UCSD-AML1 (cell line): ENCODE measurements around the gene NFXL1.
A peak's percentile ranks its signal among the peaks of the same experiment; 100 is the strongest.
"Not testable (repeated sequence)": the region's sequence is repeated elsewhere in the genome, so short reads cannot be mapped to it uniquely, and the experiment has no call there.

Experiments
- DNase-seq: peaks from one replicate; lab custom pipeline; 2025; ENCODE audit not compliant: unreplicated experiment; lab: John Stamatoyannopoulos, UW

Gene NFXL1

GRCh38 chr4:47914220-47914925 is at the start of gene NFXL1:
Gene NFXL1 (minus strand): TSS chr4:47914583. CDS start chr4:47914203, 380 bp downstream.
- DNase-seq, result peak; percentile 97

- no peak for DNase-seq
Measured at GRCh38 chr4:47954677-47955076, 40.3 kb upstream of the NFXL1 start.

- DNase-seq, result no peak
Measured at GRCh38 chr4:47954245-47954644, 39.9 kb upstream of the NFXL1 start.

- no peak for DNase-seq
Measured at GRCh38 chr4:47945930-47946726, 31.7 kb upstream of the NFXL1 start.

GRCh38 chr4:47942081-47942819 is 27.9 kb upstream of the NFXL1 start:
- no peak for DNase-seq

GRCh38 chr4:47939456-47939855 is 25.1 kb upstream of the NFXL1 start:
- DNase-seq, result no peak

GRCh38 chr4:47936336-47936735 is 22.0 kb upstream of the NFXL1 start:
- no peak for DNase-seq

GRCh38 chr4:47933840-47934239 is 19.5 kb upstream of the NFXL1 start:
- no peak for DNase-seq

GRCh38 chr4:47930971-47931804 is 16.8 kb upstream of the NFXL1 start:
- no peak for DNase-seq

GRCh38 chr4:47929682-47930201 is 15.4 kb upstream of the NFXL1 start:
- no peak for DNase-seq

GRCh38 chr4:47926667-47927258 is 12.4 kb upstream of the NFXL1 start:
- peak; percentile 11 for DNase-seq

- DNase-seq, result not testable (repeated sequence)
Measured at GRCh38 chr4:47923261-47923608, 8.9 kb upstream of the NFXL1 start.

- DNase-seq, result not testable (repeated sequence)
Measured at GRCh38 chr4:47922436-47923260, 8.3 kb upstream of the NFXL1 start.

GRCh38 chr4:47917163-47917562 is 2.8 kb upstream of the NFXL1 start:
- DNase-seq, result not testable (repeated sequence)

GRCh38 chr4:47915378-47915777 is 995 bp upstream of the NFXL1 start:
- no peak for DNase-seq

- no peak for DNase-seq
Measured at GRCh38 chr4:47914926-47915237, 499 bp upstream of the NFXL1 start.

GRCh38 chr4:47913861-47914219 is 543 bp downstream of the NFXL1 start:
- DNase-seq, result peak; percentile 51

- DNase-seq, result no peak
Measured at GRCh38 chr4:47913330-47913729, 1.1 kb downstream of the NFXL1 start.

GRCh38 chr4:47907089-47907646 is 7.2 kb downstream of the NFXL1 start:
- DNase-seq, result no peak
